ENCODE measurements around the gene MGAT4A. TPM values are rescaled to one million over a fixed set of nuclear protein-coding genes. Genes with fewer than 3 reads are reported as not detected.

The MGAT4A gene
- 20.0 TPM for total RNA-seq
- long read RNA-seq, full-length matches to known transcripts, result 9 of 18 reads
- long read RNA-seq, partial matches to known transcripts, result 1 of 18 reads
- long read RNA-seq, other reads (novel, unspliced or antisense), result 8 of 18 reads

GRCh38 chr2:98731041-98731893, at the start of gene MGAT4A:
TSS of gene MGAT4A (minus strand) at chr2:98731132. CDS start at chr2:98726332, 4,800 bp downstream.
- peak; percentile 94 for ATAC-seq (ENCODE audit: poor library complexity)
- intact Hi-C loops (cut with DNase I), result loop anchor here (2.0 to 10.0 kb wide), 2 partner anchors 80 to 94 kb away; no protein-coding TSS in a partner anchor
- peak; percentile 92 for DNase-seq

- intact Hi-C loops (cut with DNase I), result no loop called here
- no peak for ATAC-seq (ENCODE audit: poor library complexity)
Observed at GRCh38 chr2:98778741-98779483, 48.0 kb upstream of the MGAT4A start.

GRCh38 chr2:98778151-98778550, 47.2 kb upstream of the MGAT4A start:
- DNase-seq, result no peak
- ATAC-seq (ENCODE audit: poor library complexity), result no peak
- intact Hi-C loops (cut with DNase I), result no loop called here

More at GRCh38 chr2:98778741-98779483, 48.0 kb upstream of the MGAT4A start:
- no peak for DNase-seq

GRCh38 chr2:98777710-98778109, 46.8 kb upstream of the MGAT4A start:
- intact Hi-C loops (cut with DNase I), result no loop called here
- ATAC-seq (ENCODE audit: poor library complexity), result no peak
- no peak for DNase-seq

GRCh38 chr2:98777076-98777475, 46.1 kb upstream of the MGAT4A start:
- no peak for ATAC-seq (ENCODE audit: poor library complexity)
- no peak for DNase-seq
- intact Hi-C loops (cut with DNase I), result no loop called here

- ATAC-seq (ENCODE audit: poor library complexity) (no peak), DNase-seq (no peak)
- intact Hi-C loops (cut with DNase I), result no loop called here
Observed at GRCh38 chr2:98776136-98776535, 45.2 kb upstream of the MGAT4A start.

GRCh38 chr2:98775146-98775986, 44.4 kb upstream of the MGAT4A start:
- DNase-seq (no peak), ATAC-seq (ENCODE audit: poor library complexity) (no peak)
- intact Hi-C loops (cut with DNase I), result no loop called here

- intact Hi-C loops (cut with DNase I), result no loop called here
- DNase-seq (no peak), ATAC-seq (ENCODE audit: poor library complexity) (no peak)
Observed at GRCh38 chr2:98773907-98774306, 43.0 kb upstream of the MGAT4A start.

- no peak for ATAC-seq (ENCODE audit: poor library complexity)
- intact Hi-C loops (cut with DNase I), result no loop called here
Observed at GRCh38 chr2:98773169-98773568, 42.2 kb upstream of the MGAT4A start.

GRCh38 chr2:98772536-98772935, 41.6 kb upstream of the MGAT4A start:
- no peak for DNase-seq
- ATAC-seq (ENCODE audit: poor library complexity), result peak; percentile 35
- intact Hi-C loops (cut with DNase I), result no loop called here

More at GRCh38 chr2:98773169-98773568, 42.2 kb upstream of the MGAT4A start:
- DNase-seq, result no peak

GRCh38 chr2:98771721-98772524, 41.0 kb upstream of the MGAT4A start:
- intact Hi-C loops (cut with DNase I), result no loop called here
- ATAC-seq (ENCODE audit: poor library complexity) (peak; percentile 64), DNase-seq (no peak)

- no peak for ATAC-seq (ENCODE audit: poor library complexity)
- DNase-seq, result no peak
- intact Hi-C loops (cut with DNase I), result no loop called here
Observed at GRCh38 chr2:98771264-98771663, 40.3 kb upstream of the MGAT4A start.

- ATAC-seq (ENCODE audit: poor library complexity) (no peak), DNase-seq (no peak)
- intact Hi-C loops (cut with DNase I), result no loop called here
Observed at GRCh38 chr2:98769784-98770183, 38.9 kb upstream of the MGAT4A start.

- ATAC-seq (ENCODE audit: poor library complexity) (no peak), DNase-seq (no peak)
- intact Hi-C loops (cut with DNase I), result no loop called here
Observed at GRCh38 chr2:98769114-98769476, 38.2 kb upstream of the MGAT4A start.

GRCh38 chr2:98768384-98769113, 37.6 kb upstream of the MGAT4A start:
- ATAC-seq (ENCODE audit: poor library complexity) (peak; percentile 40), DNase-seq (no peak)
- intact Hi-C loops (cut with DNase I), result no loop called here

GRCh38 chr2:98764499-98764898, 33.6 kb upstream of the MGAT4A start:
- DNase-seq (no peak), ATAC-seq (ENCODE audit: poor library complexity) (peak; percentile 33)
- intact Hi-C loops (cut with DNase I), result no loop called here

GRCh38 chr2:98763209-98763951, 32.4 kb upstream of the MGAT4A start:
- ATAC-seq (ENCODE audit: poor library complexity), result no peak
- intact Hi-C loops (cut with DNase I), result no loop called here

More at GRCh38 chr2:98763209-98763951, 32.4 kb upstream of the MGAT4A start:
- DNase-seq, result no peak
